A549 (cell line): ENCODE results near the gene NR2E3. TPM values are rescaled to one million over a fixed set of nuclear protein-coding genes. Genes with fewer than 3 reads are reported as not detected.
A peak's percentile ranks its signal among the peaks of the same experiment; 100 is the strongest.

Experiments used
- ATAC-seq, 2 experiments: fragments of 200-7000 bp in 1 of 2; fragments of >200 bp in 1 of 2; cut with Nextera tagmentation in 1 of 2; cut with Tn5 transposase in 1 of 2; 3 replicates each; pipeline versions ENCODE4 v1.8.0 to v1.9.1; 2018 to 2020; ENCODE audit warnings: mild to moderate bottlenecking in 1 of 2, moderate library complexity in 1 of 2
- CTCF ChIA-PET: fragments of 300-600 bp; sonication (Branson Sonifier 250); formaldehyde crosslinking; extraction: SDS; loops from one replicate; lab custom pipeline; 2021; ENCODE audit warnings: antibody characterized with exemption, inconsistent platforms; lab: Yijun Ruan, JAX
- POLR2A ChIA-PET: fragments of 350-600 bp; formaldehyde crosslinking; extraction: SDS; loops from one replicate; lab custom pipeline; 2021; ENCODE audit warnings: antibody characterized with exemption, inconsistent platforms; lab: Yijun Ruan, JAX
- DNase-seq, 2 experiments: peaks; one replicate each; pipeline versions ENCODE4 v3.0.0 to v3.0.0-alpha.2; 2011 to 2016; ENCODE audit warnings: low read depth in 1 of 2, low spot score in 1 of 2
- FAIRE-seq: peaks from 2 replicates; lab custom pipeline; 2011; peaks lifted over from hg19 to GRCh38; lab: Jason Lieb, UNC
- H3K27ac ChIP-seq, 2 experiments: fragments of >200 bp; sonication (Bioruptor Twin); formaldehyde crosslinking; 3 replicates each; pipeline ENCODE4 v1.5.1; 2016 to 2017
- H3K4me1 ChIP-seq: fragments of >200 bp; sonication (Bioruptor Twin); formaldehyde crosslinking; 3 replicates; pipeline ENCODE4 v1.6.1; 2016
- H3K4me2 ChIP-seq: fragments of >200 bp; sonication (Bioruptor Twin); formaldehyde crosslinking; 3 replicates; pipeline ENCODE4 v1.6.1; 2016
- H3K4me3 ChIP-seq: fragments of >200 bp; sonication (Bioruptor Twin); formaldehyde crosslinking; 3 replicates; pipeline ENCODE4 v1.5.1; 2016
- H3K9me3 ChIP-seq: fragments of >200 bp; sonication (Bioruptor Twin); formaldehyde crosslinking; 3 replicates; pipeline ENCODE4 v1.6.1; 2016
- CBX8 ChIP-seq: fragments of 200-600 bp; sonication (generic); IDR thresholded peaks from 2 replicates; pipeline ENCODE4 v1.6.1; 2016
- CHD4 ChIP-seq: fragments of 200-600 bp; sonication (generic); IDR thresholded peaks from 2 replicates; pipeline ENCODE4 v1.6.1; 2016; ENCODE audit warnings: antibody characterized with exemption, mild to moderate bottlenecking, borderline replicate concordance
- E2F6 ChIP-seq: IDR thresholded peaks from 2 replicates; pipeline ENCODE4 v1.6.1; 2012; ENCODE audit warnings: low read depth, borderline replicate concordance
- EHF ChIP-seq: fragments of 250-450 bp; sonication (Bioruptor Pico); IDR thresholded peaks from 2 replicates; pipeline ENCODE4 v1.5.0; 2020; ENCODE audit warnings: mild to moderate bottlenecking
- EP300 ChIP-seq, 2 experiments: fragments of >200 bp; sonication (Bioruptor Twin); formaldehyde crosslinking; IDR thresholded peaks; 2 replicates in 1 of 2; 3 replicates in 1 of 2; pipeline ENCODE4 v1.6.1; 2016 to 2017
- FOSL2 ChIP-seq, 2 experiments: fragments of 450-650 bp in 1 of 2; fragments of >200 bp in 1 of 2; sonication (Bioruptor Twin) in 1 of 2; formaldehyde crosslinking; IDR thresholded peaks; 2 replicates each; pipeline versions ENCODE4 v1.5.0 to v1.6.1; 2016 to 2020; ENCODE audit warnings: mild to moderate bottlenecking in 1 of 2, moderate library complexity in 1 of 2
- JUN ChIP-seq, 2 experiments: fragments of >200 bp; sonication (Bioruptor Twin); formaldehyde crosslinking; IDR thresholded peaks; 2 replicates in 1 of 2; 3 replicates in 1 of 2; pipeline ENCODE4 v1.6.1; 2016 to 2017
- KDM5A ChIP-seq: fragments of 200-600 bp; sonication (generic); IDR thresholded peaks from 2 replicates; pipeline ENCODE4 v1.6.1; 2016; ENCODE audit warnings: antibody characterized with exemption, mild to moderate bottlenecking
- MAFK ChIP-seq: fragments of 450-650 bp; IDR thresholded peaks from 2 replicates; pipeline ENCODE4 v1.6.1; 2014; ENCODE audit not compliant: partially characterized antibody
- MAX ChIP-seq: IDR thresholded peaks from 2 replicates; pipeline ENCODE4 v1.6.1; 2012
- POLR2AphosphoS2 ChIP-seq: conservative IDR thresholded peaks from 2 replicates; pipeline ENCODE4 v1.6.1; 2012; ENCODE audit warnings: low read length, improper control_type of control experiment, inconsistent platforms
- RFX5 ChIP-seq: fragments of 450-650 bp; IDR thresholded peaks from 2 replicates; pipeline ENCODE4 v1.7.1; 2014; ENCODE audit warnings: antibody characterized with exemption, mild to moderate bottlenecking, moderate library complexity
- RNF2 ChIP-seq: fragments of 200-600 bp; sonication (generic); IDR thresholded peaks from 2 replicates; pipeline ENCODE4 v1.6.1; 2016; ENCODE audit warnings: low read depth, mild to moderate bottlenecking, antibody characterized with exemption, moderate library complexity, borderline replicate concordance
- WGBS: methylation state at CpG from one replicate; pipeline ENCODE4 v1.1.6; 2017; ENCODE audit errors: missing lambda C conversion rate; 5-methylcytosine and 5-hydroxymethylcytosine counted together
- polyA plus RNA-seq, 4 experiments: library from polyadenylated mRNA; depleted of rRNA in 3 of 4; stranded (reverse); fragments of >200 nt; fragmentation: RNase III in 1 of 4; extraction: RNeasy Plus Mini Kit Qiagen cat#74134 plus additional on column Dnase treatment in 1 of 4; gene quantifications; 2 replicates in 3 of 4; 3 replicates in 1 of 4; pipeline ENCODE4 v1.2.3, GENCODE V29; 2011 to 2017
- TF ChIP-seq, protein P1 (sequence below): IDR thresholded peaks from 2 replicates; pipeline ENCODE4 v1.6.1; 2012

The NR2E3 gene
- polyA plus RNA-seq, 2 of the 4 experiments (the other 2 are of a cell fraction), result 0.13 to 0.79 TPM

- Histone ChIP-seq H3K27ac (peak overlapping the region in 1 of 2 experiments; percentile 11; a peak in 1 of 6 replicates), H3K4me3 (no peak overlapping the region), H3K4me2 (no peak overlapping the region)
- DNase-seq (no peak), FAIRE-seq (no peak)
- CTCF ChIA-PET, result interaction anchor here (0.9 to 12.5 kb wide), 7 partner anchors 9 to 380 kb away, joined by 3 to 175 read pairs (median 5); no protein-coding TSS in a partner anchor
- TF ChIP-seq EP300 (IDR thresholded peaks at IDR 0.05) (no peak), CBX8 (no peak), CHD4 (no peak)
- TF ChIP-seq, all 56 proteins: peak for 0
- ATAC-seq, result no peak
- Histone ChIP-seq H3K4me1 (peaks cover 22% of the 10 kb centered on the region), H3K9me3 (no peaks in the 10 kb centered on the region)
- POLR2A ChIA-PET, result no interaction called here
Observed at GRCh38 chr15:71775856-71776255, 34.5 kb upstream of the NR2E3 start.

DNA sequence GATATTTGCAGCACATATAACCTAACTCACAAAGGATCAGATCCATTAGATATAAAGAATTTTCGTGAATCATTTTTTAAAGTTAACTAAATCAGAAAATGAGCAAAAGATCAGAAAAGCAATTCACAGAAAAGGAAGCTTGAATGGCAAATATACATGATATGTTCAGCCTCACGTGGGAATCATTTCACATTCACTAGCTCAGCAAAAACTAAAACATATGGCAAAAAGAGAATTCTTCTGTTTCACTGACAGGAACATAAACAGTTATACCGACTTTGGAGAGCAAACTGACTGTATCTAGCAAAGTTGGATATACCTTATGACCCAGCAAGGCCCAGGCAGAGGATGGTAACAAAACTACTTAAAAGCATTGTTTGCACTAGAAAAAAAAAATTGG lies 34.0 kb upstream of the NR2E3 start:
- Histone ChIP-seq H3K4me3 (no peak overlapping the region), H3K27ac (peak overlapping the region in 1 of 2 experiments; percentile 11; a peak in 1 of 6 replicates), H3K9me3 (no peaks in the 10 kb centered on the region), H3K4me2 (no peak overlapping the region), H3K4me1 (peaks cover 26% of the 10 kb centered on the region)
- ChIA-PET POLR2A (no interaction called here), CTCF (interaction anchor here (0.9 to 12.5 kb wide), 4 partner anchors 23 to 379 kb away, joined by 3 to 175 read pairs (median 8); no protein-coding TSS in a partner anchor)
- FAIRE-seq (peak; percentile 46), DNase-seq (no peak), ATAC-seq (no peak)
- WGBS, result 79% methylated on average over 3 of the region's 3 CpGs
- TF ChIP-seq E2F6 (no peak), MAFK (peak; percentile 66)

DNA sequence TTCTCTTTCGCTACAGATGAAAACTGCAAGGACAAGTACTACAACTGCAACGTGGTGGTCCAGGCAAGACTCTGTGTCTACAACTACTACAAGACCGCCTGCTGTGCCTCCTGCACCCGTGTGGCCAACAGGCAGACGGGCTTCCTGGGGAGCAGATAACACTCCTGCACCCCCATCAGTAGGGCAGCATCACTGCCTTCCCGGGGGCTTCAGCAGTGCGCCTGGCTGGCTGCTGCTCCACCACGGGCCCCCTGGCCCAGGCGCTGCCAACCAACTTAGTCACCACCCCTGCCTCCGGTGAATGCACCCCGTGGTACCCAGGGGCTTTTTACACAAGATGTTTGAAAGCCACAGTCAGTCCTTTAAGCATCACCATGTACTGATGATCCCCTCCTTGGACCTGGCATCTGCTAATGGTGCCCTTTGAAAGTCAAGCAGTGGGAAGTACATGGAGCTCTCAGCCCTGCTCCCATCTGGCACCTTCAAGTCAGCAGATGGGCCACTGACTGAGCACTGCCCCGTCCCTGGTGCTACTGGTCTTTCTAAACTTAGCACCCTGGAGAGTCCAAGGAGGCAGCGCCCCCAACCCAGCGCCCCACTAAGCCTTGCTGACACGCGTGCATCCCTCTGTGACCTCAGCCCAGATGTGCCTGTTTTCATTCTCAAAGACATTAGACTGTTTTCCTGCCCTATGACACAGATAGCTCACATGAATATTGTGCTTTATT lies 33.0 kb upstream of the NR2E3 start:
- WGBS, result 90% methylated on average over 16 of the region's 16 CpGs
- Histone ChIP-seq H3K27ac (peak overlapping the region; percentile 10 to 26; a peak in 2 of 6 replicates), H3K9me3 (no peaks in the 10 kb centered on the region), H3K4me3 (no peak overlapping the region), H3K4me1 (peaks cover 26% of the 10 kb centered on the region), H3K4me2 (no peak overlapping the region)
- FAIRE-seq (no peak), ATAC-seq (peak in 1 of 2 experiments; percentile 13; a peak in 1 of 6 replicates), DNase-seq (no peak)
- TF ChIP-seq JUN (IDR thresholded peaks at IDR 0.05) (no peak), RFX5 (no peak), POLR2AphosphoS2 (no peak), FOSL2 (IDR thresholded peaks at IDR 0.05) (no peak), FOSL2 (CRISPR knock-in tag; IDR thresholded peaks at IDR 0.05) (no peak), MAX (no peak), RNF2 (no peak), E2F6 (no peak)
- TF ChIP-seq, protein P1, sequence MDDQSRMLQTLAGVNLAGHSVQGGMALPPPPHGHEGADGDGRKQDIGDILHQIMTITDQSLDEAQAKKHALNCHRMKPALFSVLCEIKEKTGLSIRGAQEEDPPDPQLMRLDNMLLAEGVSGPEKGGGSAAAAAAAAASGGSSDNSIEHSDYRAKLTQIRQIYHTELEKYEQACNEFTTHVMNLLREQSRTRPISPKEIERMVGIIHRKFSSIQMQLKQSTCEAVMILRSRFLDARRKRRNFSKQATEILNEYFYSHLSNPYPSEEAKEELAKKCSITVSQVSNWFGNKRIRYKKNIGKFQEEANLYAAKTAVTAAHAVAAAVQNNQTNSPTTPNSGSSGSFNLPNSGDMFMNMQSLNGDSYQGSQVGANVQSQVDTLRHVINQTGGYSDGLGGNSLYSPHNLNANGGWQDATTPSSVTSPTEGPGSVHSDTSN, result no peak
- TF ChIP-seq, all 56 proteins: peak for 0
- ChIA-PET CTCF (interaction anchor here (0.8 to 12.5 kb wide), 7 partner anchors 18 to 378 kb away, joined by 3 to 175 read pairs (median 5); no protein-coding TSS in a partner anchor), POLR2A (no interaction called here)

DNA sequence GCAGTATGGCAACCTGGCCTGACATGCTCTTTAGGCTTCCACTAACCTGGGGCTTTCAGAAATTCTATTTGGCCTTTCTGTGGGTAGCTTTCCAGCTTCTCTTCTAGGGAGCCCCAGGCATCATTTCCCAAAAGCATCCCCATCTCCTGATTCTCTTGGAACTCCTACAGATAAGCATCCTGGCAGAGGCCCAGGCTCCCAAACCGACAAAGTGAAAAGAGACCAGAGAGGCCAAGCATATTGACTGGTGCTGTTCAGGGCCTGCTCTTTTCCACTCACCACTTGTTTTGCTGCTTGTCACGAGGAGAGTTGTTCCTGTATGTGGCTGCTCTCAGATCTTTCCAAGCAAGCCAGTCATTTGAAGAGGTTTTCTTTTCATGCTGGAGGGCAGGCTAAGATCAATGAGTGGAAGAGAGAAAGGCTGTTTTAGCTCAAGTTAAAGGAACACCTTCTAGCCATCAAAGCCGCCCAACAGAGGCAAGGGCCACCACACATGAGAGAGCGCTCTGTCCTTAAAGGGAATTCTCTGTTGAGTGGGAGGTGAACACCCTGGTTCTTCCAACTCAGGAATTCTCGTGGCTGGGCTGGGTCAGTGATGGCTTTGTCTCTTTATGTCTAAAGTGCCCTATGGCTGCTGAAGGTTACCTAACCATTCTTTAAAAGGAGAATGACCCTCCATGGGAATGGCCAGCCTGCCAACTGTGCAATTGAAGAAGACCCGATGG lies 31.1 kb upstream of the NR2E3 start:
- WGBS, result 93% methylated on average over 6 of the region's 6 CpGs
- no peak overlapping the region for H3K4me3 ChIP-seq
- H3K9me3 ChIP-seq, result no peaks in the 10 kb centered on the region
- peak overlapping the region; percentile 72 to 75 for H3K27ac ChIP-seq
- ChIA-PET POLR2A (interaction anchor here (1.3 kb wide), 1 partner anchor 339 kb away, joined by 3 read pairs; the partner anchor contains the start of genes MYO9A and SENP8), CTCF (interaction anchor here (0.6 to 12.5 kb wide), 14 partner anchors 8 to 676 kb away, joined by 3 to 175 read pairs (median 9); no protein-coding TSS in a partner anchor)
- no peak for ATAC-seq
- peaks cover 26% of the 10 kb centered on the region for H3K4me1 ChIP-seq
- no peak for DNase-seq
- H3K4me2 ChIP-seq, result peak overlapping the region; percentile 59; the same call in 1 of the 3 replicates
- no peak for TF ChIP-seq KDM5A
- peak; percentile 28; the same call in 1 of the 2 replicates for TF ChIP-seq EHF (CRISPR knock-in tag)
- no peak for FAIRE-seq
